GM12892 (cell line): Measurements from ENCODE around the gene WDTC1.

Experiments
- POLR2A ChIP-seq: IDR thresholded peaks from 2 replicates; pipeline ENCODE4 v1.6.1; 2011; ENCODE audit warnings: low read depth, low read length, control low read depth
- POLR2AphosphoS5 ChIP-seq: IDR thresholded peaks from 2 replicates; pipeline ENCODE4 v1.6.1; 2011; ENCODE audit warnings: low read depth, low read length, control low read depth

DNA sequence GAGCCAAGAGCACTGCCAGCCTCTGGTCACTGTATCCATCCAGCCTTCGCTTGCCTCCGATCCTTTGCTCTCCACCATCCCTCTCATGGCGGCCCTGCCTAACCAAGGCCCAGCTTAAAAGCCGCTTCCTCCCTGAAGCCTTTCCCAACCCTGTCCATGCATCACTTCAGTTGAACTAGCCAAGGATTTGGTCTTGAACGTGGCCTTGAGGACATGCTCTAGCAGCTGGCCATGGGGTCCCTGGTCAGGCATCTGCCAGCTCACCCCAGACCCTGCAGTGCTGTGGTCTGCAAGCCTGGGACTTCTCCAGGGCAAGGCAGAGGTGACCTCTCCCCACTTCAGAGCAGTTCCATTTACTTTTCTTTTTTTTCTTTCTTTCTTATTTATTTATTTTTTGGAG is 102.3 kb downstream of the WDTC1 start:
- TF ChIP-seq POLR2A (no peak), POLR2AphosphoS5 (0 out of 2 replicates have a peak, but pooled peaks have one; percentile 18)
